ENCODE data around the gene ARFRP1. TPM values are rescaled to one million over a fixed set of nuclear protein-coding genes. Genes with fewer than 3 reads are reported as not detected.

Gene ARFRP1
- total RNA-seq, 1 experiment from 2014 or later, result 74.0 TPM

DNA sequence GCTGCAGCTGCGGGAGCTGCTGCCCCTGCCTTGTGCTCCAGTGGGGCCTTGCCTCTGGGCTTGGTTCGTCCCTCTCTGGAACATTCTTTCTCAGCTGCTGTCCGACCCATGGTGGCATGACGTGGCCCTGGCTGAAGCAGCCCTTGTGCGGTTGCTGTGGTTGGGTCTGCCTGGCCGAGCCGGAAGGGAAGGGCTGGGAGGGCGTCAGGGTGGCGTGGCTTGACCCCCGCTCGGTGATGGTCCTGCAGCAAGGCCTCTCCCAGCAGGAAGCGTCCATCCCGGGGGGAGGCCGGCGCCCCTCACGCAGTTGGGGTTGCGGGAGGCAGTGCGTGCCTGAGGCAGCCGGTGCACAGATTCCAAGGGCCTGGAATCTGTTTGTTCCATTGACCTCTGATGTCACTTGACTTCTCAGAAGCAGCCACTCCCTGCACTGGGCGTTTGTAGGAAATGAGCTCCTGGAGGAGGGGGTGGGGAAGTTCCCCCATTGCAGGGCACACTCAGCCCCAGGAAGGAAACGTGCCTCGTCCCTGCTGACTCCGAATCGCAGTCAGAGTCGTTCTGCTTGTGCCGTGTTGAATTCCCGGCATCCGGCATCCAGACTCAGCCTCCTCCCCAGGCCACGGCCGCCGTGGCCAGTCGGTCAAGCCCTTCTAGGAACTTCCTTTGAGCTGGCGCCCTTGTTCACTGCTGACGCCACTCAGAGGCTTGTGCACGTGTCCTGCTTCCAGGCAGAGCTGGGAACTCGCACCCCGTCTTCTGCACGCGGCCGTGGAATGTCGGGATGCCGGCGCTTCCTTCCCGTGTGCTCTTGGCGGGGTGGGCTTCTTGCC is 21.1 kb downstream of the ARFRP1 start:
- peak; percentile 70 for DNase-seq
- Mint-ChIP-seq H3K36me3 (ENCODE audit: insufficient read depth, unreplicated experiment) (peaks cover 98% of the 10 kb centered on the region), H3K9me3 (ENCODE audit: low read depth, unreplicated experiment) (no peaks in the 10 kb centered on the region), H3K27ac (ENCODE audit: unreplicated experiment) (peak overlapping the region; percentile 83), H3K4me1 (ENCODE audit: low read depth, unreplicated experiment) (peaks cover 60% of the 10 kb centered on the region), H3K27me3 (ENCODE audit: unreplicated experiment) (no peaks in the 10 kb centered on the region), H3K4me3 (ENCODE audit: low read depth, unreplicated experiment) (peak overlapping the region; percentile 47)
- TF ChIP-seq CTCF (IDR thresholded peaks at IDR 0.05; ENCODE audit: unreplicated experiment), result no peak
- intact Hi-C loops (cut with micrococcal nuclease; ENCODE audit: unreplicated experiment), result no loop called here
- BruUV-seq (replicated peaks), result TSS peak; percentile 17
- CTCF ChIA-PET, result interaction anchor here (0.6 to 1.2 kb wide), 4 partner anchors 12 to 148 kb away, joined by 3 to 9 read pairs (median 4); no protein-coding TSS in a partner anchor

DNA sequence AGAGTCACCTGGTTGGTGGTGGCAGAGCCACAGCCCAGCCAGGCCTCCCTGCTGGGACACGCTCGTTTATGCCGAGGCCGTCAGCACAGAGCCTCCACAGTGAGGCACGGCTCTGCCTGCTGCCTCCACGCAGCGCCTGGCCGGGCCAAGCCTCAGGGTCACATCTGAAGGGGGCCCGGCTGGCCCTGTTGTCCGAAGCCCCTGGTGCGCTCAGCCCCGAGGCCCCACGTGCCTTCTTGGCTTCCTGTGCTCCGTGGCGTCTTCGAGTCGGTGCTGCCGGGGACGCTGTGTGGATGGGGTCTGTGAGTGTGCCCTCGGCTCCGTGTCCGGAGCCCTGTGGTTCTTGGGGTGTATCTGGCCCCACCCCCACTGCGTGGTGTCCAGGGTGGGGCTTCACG is 21.7 kb downstream of the ARFRP1 start:
- peak overlapping the region; percentile 47 for H3K4me3 Mint-ChIP-seq (ENCODE audit: low read depth, unreplicated experiment)
- BruUV-seq (replicated peaks), result no TSS peak
- intact Hi-C loops (cut with micrococcal nuclease; ENCODE audit: unreplicated experiment), result no loop called here
- no peak for DNase-seq
- peak overlapping the region; percentile 86 for H3K27ac Mint-ChIP-seq (ENCODE audit: unreplicated experiment)
- CTCF ChIA-PET, result interaction anchor here (1.2 kb wide), 1 partner anchor 148 kb away, joined by 9 read pairs; no protein-coding TSS in a partner anchor
- H3K4me1 Mint-ChIP-seq (ENCODE audit: low read depth, unreplicated experiment), result peaks cover 54% of the 10 kb centered on the region
- no peaks in the 10 kb centered on the region for H3K9me3 Mint-ChIP-seq (ENCODE audit: low read depth, unreplicated experiment)
- peaks cover 95% of the 10 kb centered on the region for H3K36me3 Mint-ChIP-seq (ENCODE audit: insufficient read depth, unreplicated experiment)
- TF ChIP-seq CTCF (IDR thresholded peaks at IDR 0.05; ENCODE audit: unreplicated experiment), result no peak
- no peaks in the 10 kb centered on the region for H3K27me3 Mint-ChIP-seq (ENCODE audit: unreplicated experiment)

GRCh38 chr20:63685269-63686026 is 22.3 kb downstream of the ARFRP1 start:
- intact Hi-C loops (cut with micrococcal nuclease; ENCODE audit: unreplicated experiment), result no loop called here
- no peaks in the 10 kb centered on the region for H3K27me3 Mint-ChIP-seq (ENCODE audit: unreplicated experiment)
- CTCF ChIA-PET, result no interaction called here

More at GRCh38 chr20:63685269-63686026, 22.3 kb downstream of the ARFRP1 start:
- TF ChIP-seq CTCF (IDR thresholded peaks at IDR 0.05; ENCODE audit: unreplicated experiment), result no peak
- Mint-ChIP-seq H3K36me3 (ENCODE audit: insufficient read depth, unreplicated experiment) (peaks cover 95% of the 10 kb centered on the region), H3K4me1 (ENCODE audit: low read depth, unreplicated experiment) (peaks cover 51% of the 10 kb centered on the region), H3K4me3 (ENCODE audit: low read depth, unreplicated experiment) (no peak overlapping the region), H3K27ac (ENCODE audit: unreplicated experiment) (peak overlapping the region; percentile 86), H3K9me3 (ENCODE audit: low read depth, unreplicated experiment) (no peaks in the 10 kb centered on the region)
- no peak for DNase-seq
- BruUV-seq (replicated peaks), result no TSS peak
